OCI-LY3 (cell line): Measurements from ENCODE around the gene NUDT21.

Experiments used
- H2AFZ ChIP-seq: fragments of 200-600, 300-600 bp; shearing (Covaris generic); 2 replicates; pipeline ENCODE4 v1.6.0; 2014; ENCODE audit warnings: antibody characterized with exemption, low read depth, low read length
- H3K27ac ChIP-seq: fragments of 200-600, 300-600 bp; sonication (generic); 2 replicates; pipeline ENCODE4 v1.5.1; 2014; ENCODE audit warnings: mild to moderate bottlenecking, low read length, moderate library complexity, mixed read lengths
- H3K27me3 ChIP-seq: fragments of 200-600, 300-600 bp; sonication (generic); 2 replicates; pipeline ENCODE4 v1.6.1; 2014; ENCODE audit warnings: low read depth, low read length, mixed read lengths
- H3K36me3 ChIP-seq: fragments of 200-600, 300-600 bp; sonication (generic); replicated peaks from 2 replicates; pipeline ENCODE3; 2014; ENCODE audit warnings: low read depth, low read length, mixed read lengths
- H3K4me1 ChIP-seq: fragments of 300-600, 200-600 bp; sonication (generic); 2 replicates; pipeline ENCODE4 v1.6.1; 2014; ENCODE audit warnings: low read length, mixed read lengths
- H3K4me2 ChIP-seq: fragments of 200-600, 300-600 bp; sonication (generic); 2 replicates; pipeline ENCODE4 v1.6.1; 2014; ENCODE audit warnings: low read length, mixed read lengths
- H3K4me3 ChIP-seq: fragments of 300-600, 200-600 bp; sonication (generic); 2 replicates; pipeline ENCODE4 v1.5.1; 2014; ENCODE audit warnings: antibody characterized with exemption, mild to moderate bottlenecking, low read length, moderate library complexity
- H3K79me2 ChIP-seq: fragments of 300-600, 200-600 bp; shearing (Covaris generic); 2 replicates; pipeline ENCODE4 v1.6.1; 2014; ENCODE audit warnings: mild to moderate bottlenecking, low read length, mixed read lengths
- H3K9ac ChIP-seq: fragments of 300-600, 200-600 bp; shearing (Covaris generic); 2 replicates; pipeline ENCODE4 v1.6.0; 2014; ENCODE audit warnings: mild to moderate bottlenecking, low read length, moderate library complexity
- H3K9me3 ChIP-seq: fragments of 200-600, 300-600 bp; shearing (Covaris generic); 2 replicates; pipeline ENCODE4 v1.6.1; 2014; ENCODE audit warnings: low read length, mixed read lengths; ENCODE audit not compliant: insufficient read depth
- H4K20me1 ChIP-seq: fragments of 200-600, 300-600 bp; sonication (generic); 2 replicates; pipeline ENCODE4 v1.6.1; 2016; ENCODE audit warnings: low read length, mixed read lengths; ENCODE audit not compliant: insufficient read depth
- EZH2phosphoT487 ChIP-seq: fragments of 200-600 bp; shearing (Covaris generic); IDR thresholded peaks from 2 replicates; pipeline ENCODE4 v1.6.1; 2018; ENCODE audit warnings: antibody characterized with exemption, mixed run types, low read depth
- TF ChIP-seq, protein P1 (sequence below): fragments of 200-600, 300-600 bp; sonication (generic); IDR thresholded peaks from 2 replicates; pipeline ENCODE4 v1.5.1; 2014; ENCODE audit warnings: antibody characterized with exemption, low read length, low read depth

NUDT21 gene

DNA sequence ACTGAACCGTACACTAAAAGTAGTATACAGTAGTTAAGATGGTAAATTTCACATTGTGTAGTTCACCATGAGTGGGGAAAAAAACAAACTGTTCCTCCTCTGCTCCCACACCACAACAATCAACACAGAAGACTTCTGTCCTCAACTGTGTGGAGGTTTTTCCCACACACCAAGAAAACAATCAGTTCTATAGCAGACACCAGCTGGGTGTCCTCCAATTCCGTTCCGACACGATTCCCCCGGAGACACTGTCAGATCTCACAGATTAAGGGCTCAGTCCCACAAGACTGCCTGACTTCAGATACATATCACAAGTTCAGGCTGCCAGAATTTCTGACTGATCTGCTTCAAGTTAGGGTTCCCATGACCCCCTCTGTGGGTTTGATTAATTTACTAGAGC, 36.9 kb upstream of the NUDT21 start:
- Histone ChIP-seq H3K4me3 (no peak overlapping the region), H3K36me3 (peaks cover 4% of the 10 kb centered on the region), H3K4me2 (no peak overlapping the region), H3K27me3 (no peaks in the 10 kb centered on the region), H3K79me2 (no peaks in the 10 kb centered on the region), H3K9ac (no peak overlapping the region), H2AFZ (no peak overlapping the region), H3K4me1 (0 out of 2 replicates have a peak, but pooled peaks cover 2% of the 10 kb centered on the region), H3K9me3 (no peaks in the 10 kb centered on the region), H4K20me1 (no peaks in the 10 kb centered on the region), H3K27ac (no peak overlapping the region)
- TF ChIP-seq EZH2phosphoT487: no peak
- TF ChIP-seq, protein P1, sequence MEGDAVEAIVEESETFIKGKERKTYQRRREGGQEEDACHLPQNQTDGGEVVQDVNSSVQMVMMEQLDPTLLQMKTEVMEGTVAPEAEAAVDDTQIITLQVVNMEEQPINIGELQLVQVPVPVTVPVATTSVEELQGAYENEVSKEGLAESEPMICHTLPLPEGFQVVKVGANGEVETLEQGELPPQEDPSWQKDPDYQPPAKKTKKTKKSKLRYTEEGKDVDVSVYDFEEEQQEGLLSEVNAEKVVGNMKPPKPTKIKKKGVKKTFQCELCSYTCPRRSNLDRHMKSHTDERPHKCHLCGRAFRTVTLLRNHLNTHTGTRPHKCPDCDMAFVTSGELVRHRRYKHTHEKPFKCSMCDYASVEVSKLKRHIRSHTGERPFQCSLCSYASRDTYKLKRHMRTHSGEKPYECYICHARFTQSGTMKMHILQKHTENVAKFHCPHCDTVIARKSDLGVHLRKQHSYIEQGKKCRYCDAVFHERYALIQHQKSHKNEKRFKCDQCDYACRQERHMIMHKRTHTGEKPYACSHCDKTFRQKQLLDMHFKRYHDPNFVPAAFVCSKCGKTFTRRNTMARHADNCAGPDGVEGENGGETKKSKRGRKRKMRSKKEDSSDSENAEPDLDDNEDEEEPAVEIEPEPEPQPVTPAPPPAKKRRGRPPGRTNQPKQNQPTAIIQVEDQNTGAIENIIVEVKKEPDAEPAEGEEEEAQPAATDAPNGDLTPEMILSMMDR: no peak

DNA sequence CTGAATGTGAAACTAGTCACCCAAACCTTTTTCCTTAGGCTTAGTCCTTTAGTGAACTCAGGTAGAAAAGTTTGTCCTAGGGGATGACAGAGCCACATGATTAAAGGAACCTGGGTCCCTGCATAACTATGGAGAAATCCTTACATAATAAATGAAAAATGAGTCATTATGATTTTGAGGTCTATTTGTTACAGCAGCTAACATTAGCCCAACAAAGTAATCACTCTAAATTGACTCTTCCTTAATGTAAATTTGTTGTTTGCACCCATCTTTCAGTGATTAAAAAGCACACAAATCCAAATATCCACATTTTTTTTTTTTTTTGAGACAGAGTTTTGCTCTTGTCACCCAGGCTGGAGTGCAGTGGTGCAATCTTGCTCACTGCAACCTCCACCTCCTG, 32.3 kb upstream of the NUDT21 start:
- H3K9me3 ChIP-seq: no peaks in the 10 kb centered on the region
- no peak overlapping the region for H3K4me3 ChIP-seq
- H3K27ac ChIP-seq: no peak overlapping the region
- no peaks in the 10 kb centered on the region for H4K20me1 ChIP-seq
- TF ChIP-seq EZH2phosphoT487: no peak
- no peaks in the 10 kb centered on the region for H3K79me2 ChIP-seq
- H3K4me1 ChIP-seq: no peaks in the 10 kb centered on the region
- H3K27me3 ChIP-seq: no peaks in the 10 kb centered on the region
- H3K4me2 ChIP-seq: no peak overlapping the region
- H3K9ac ChIP-seq: no peak overlapping the region
- peaks cover 8% of the 10 kb centered on the region for H3K36me3 ChIP-seq
- no peak overlapping the region for H2AFZ ChIP-seq

DNA sequence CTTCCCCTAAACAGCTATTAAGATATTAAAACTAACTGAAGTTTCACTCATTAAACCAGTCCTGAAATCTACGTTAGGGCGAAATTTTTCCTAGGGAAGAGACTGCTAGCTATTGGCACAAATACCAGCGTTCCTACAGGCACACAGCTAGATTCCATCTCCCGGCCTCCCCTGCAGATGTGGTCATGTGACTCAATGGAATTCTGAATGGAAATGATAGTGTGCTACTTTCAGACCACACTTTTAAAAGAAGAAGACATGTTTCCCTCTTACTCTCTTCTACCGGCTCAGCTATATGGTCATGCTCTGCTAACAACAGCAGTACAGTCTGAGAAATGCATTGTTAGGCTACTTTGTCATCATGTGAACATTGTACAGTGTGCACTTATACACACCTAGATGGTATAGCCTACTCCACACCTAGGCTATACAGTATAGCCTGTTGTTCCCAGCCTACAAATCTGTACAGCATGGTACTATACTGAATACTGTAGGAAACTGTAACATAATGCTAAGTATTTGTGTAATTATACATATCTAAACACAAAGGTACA, 31.6 kb upstream of the NUDT21 start:
- Histone ChIP-seq H2AFZ (no peak overlapping the region), H3K79me2 (no peaks in the 10 kb centered on the region), H4K20me1 (no peaks in the 10 kb centered on the region), H3K27ac (no peak overlapping the region), H3K36me3 (peaks cover 10% of the 10 kb centered on the region), H3K9ac (no peak overlapping the region), H3K4me1 (no peaks in the 10 kb centered on the region), H3K4me3 (no peak overlapping the region), H3K9me3 (no peaks in the 10 kb centered on the region), H3K27me3 (no peaks in the 10 kb centered on the region), H3K4me2 (no peak overlapping the region)
- TF ChIP-seq, protein P1: no peak
- no peak for TF ChIP-seq EZH2phosphoT487

DNA sequence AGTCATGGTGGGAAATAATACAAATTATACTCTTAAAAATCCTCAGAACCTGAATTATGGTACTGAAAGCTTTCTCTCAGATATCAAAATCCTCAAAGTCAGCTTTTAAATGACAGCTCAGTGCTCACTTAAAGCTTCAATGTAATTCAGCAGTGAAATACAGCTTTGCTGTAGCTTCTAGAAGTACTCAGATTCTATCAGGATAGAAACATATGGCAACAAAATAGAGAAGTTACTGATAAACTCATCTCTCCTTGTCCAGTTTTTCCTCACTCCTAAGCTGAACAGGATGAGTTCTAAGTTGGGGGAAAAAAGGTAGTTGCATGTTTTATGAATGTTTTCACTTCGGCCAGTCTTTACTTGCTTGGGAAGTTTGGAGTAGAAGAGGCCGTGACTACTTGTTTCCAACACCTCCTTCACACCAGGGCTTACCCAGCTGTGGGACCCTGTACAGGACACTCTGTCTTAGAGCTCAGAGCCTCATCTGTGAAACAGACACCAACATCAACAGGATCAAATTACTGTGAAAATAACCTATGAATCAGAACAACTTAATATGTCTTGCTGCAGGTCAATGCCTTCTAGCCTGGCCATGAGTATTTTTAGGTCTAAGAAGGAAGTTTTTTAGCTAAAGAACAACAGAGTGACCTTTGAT, 30.5 kb upstream of the NUDT21 start:
- no peaks in the 10 kb centered on the region for H3K79me2 ChIP-seq
- peaks cover 17% of the 10 kb centered on the region for H3K36me3 ChIP-seq
- no peaks in the 10 kb centered on the region for H3K9me3 ChIP-seq
- no peaks in the 10 kb centered on the region for H3K27me3 ChIP-seq
- H3K9ac ChIP-seq: no peak overlapping the region
- no peak overlapping the region for H3K4me3 ChIP-seq
- H4K20me1 ChIP-seq: no peaks in the 10 kb centered on the region
- H3K27ac ChIP-seq: no peak overlapping the region
- no peak overlapping the region for H3K4me2 ChIP-seq
- TF ChIP-seq, protein P1: no peak
- no peak for TF ChIP-seq EZH2phosphoT487
- H3K4me1 ChIP-seq: no peaks in the 10 kb centered on the region
- H2AFZ ChIP-seq: no peak overlapping the region
